IMR-90 (cell line): ENCODE results near the gene C11orf98. TPM values are rescaled to one million over a fixed set of nuclear protein-coding genes. Genes with fewer than 3 reads are reported as not detected.

Experiments
- ATAC-seq: fragments of 200-7000 bp; cut with Tn5 transposase; 2 replicates; pipeline ENCODE4 v1.9.1; 2020; ENCODE audit warnings: low read depth, mild to moderate bottlenecking, moderate library complexity
- BruUV-seq: library from RNA; stranded (reverse); fragments of 400-500 nt; replicated peaks from 2 replicates; lab custom pipeline; 2021; lab: Mats Ljungman, UMichigan
- CTCF ChIA-PET: fragments of 300-600 bp; formaldehyde crosslinking; extraction: SDS; loops from one replicate; lab custom pipeline; 2021; ENCODE audit warnings: antibody characterized with exemption; lab: Yijun Ruan, JAX
- POLR2A ChIA-PET: fragments of 300-600 bp; sonication (Branson Sonifier 250); formaldehyde crosslinking; loops from one replicate; lab custom pipeline; 2022; ENCODE audit warnings: antibody characterized with exemption; ENCODE audit not compliant: unreplicated experiment; lab: Charles Lee
- DNase-seq: peaks from one replicate; pipeline ENCODE4 v3.0.0; 2013
- H2AFZ ChIP-seq: replicated peaks from 2 replicates; pipeline ENCODE3; 2013; ENCODE audit warnings: low read length, mild to moderate bottlenecking; ENCODE audit not compliant: poor library complexity
- H2AK5ac ChIP-seq: 2 replicates; pipeline ENCODE4 v1.6.1; 2013; ENCODE audit warnings: low read depth, low read length, inconsistent platforms
- H2AK9ac ChIP-seq: replicated peaks from 2 replicates; pipeline ENCODE3; 2013; ENCODE audit warnings: mild to moderate bottlenecking, low read depth, low read length, moderate library complexity; ENCODE audit not compliant: poor library complexity
- H2BK120ac ChIP-seq: 2 replicates; pipeline ENCODE4 v1.6.1; 2013; ENCODE audit warnings: low read depth, low read length, inconsistent platforms
- H2BK15ac ChIP-seq: 3 replicates; pipeline ENCODE4 v1.6.1; 2013; ENCODE audit warnings: low read depth, low read length, inconsistent platforms
- H2BK20ac ChIP-seq: 2 replicates; pipeline ENCODE4 v1.6.1; 2013; ENCODE audit warnings: low read depth, mild to moderate bottlenecking, inconsistent platforms, low read length, moderate library complexity
- H2BK5ac ChIP-seq: 2 replicates; pipeline ENCODE4 v1.6.1; 2013; ENCODE audit warnings: mild to moderate bottlenecking, low read depth, low read length, inconsistent platforms; ENCODE audit not compliant: poor library complexity, severe bottlenecking
- H3K14ac ChIP-seq: replicated peaks from 2 replicates; pipeline ENCODE4 v1.6.1; 2013; ENCODE audit warnings: low read depth, low read length, inconsistent platforms
- H3K18ac ChIP-seq: 2 replicates; pipeline ENCODE4 v1.6.1; 2013; ENCODE audit warnings: low read depth, low read length, control low read depth
- H3K23ac ChIP-seq: 2 replicates; pipeline ENCODE4 v1.6.1; 2013; ENCODE audit warnings: low read depth, low read length, inconsistent platforms
- H3K27ac ChIP-seq: 2 replicates; pipeline ENCODE4 v1.5.1; 2013; ENCODE audit warnings: mild to moderate bottlenecking, control low read depth, low read length; ENCODE audit not compliant: insufficient read depth
- H3K27me3 ChIP-seq: 2 replicates; pipeline ENCODE4 v1.6.1; 2013; ENCODE audit warnings: low read length; ENCODE audit not compliant: control insufficient read depth, insufficient read depth
- H3K36me3 ChIP-seq: 2 replicates; pipeline ENCODE4 v1.6.1; 2013; ENCODE audit warnings: low read length, mixed read lengths; ENCODE audit not compliant: control insufficient read depth, insufficient read depth
- H3K4ac ChIP-seq: 2 replicates; pipeline ENCODE4 v1.6.1; 2013; ENCODE audit warnings: low read depth, low read length, inconsistent platforms
- H3K4me1 ChIP-seq: 2 replicates; pipeline ENCODE4 v1.6.1; 2013; ENCODE audit warnings: low read length, mixed read lengths; ENCODE audit not compliant: control insufficient read depth, insufficient read depth
- H3K4me2 ChIP-seq: 2 replicates; pipeline ENCODE4 v1.6.1; 2013; ENCODE audit warnings: low read depth, mild to moderate bottlenecking, control low read depth, low read length, moderate library complexity
- H3K4me3 ChIP-seq: 2 replicates; pipeline ENCODE4 v1.5.1; 2013; ENCODE audit warnings: low read depth, mild to moderate bottlenecking, control low read depth, low read length, moderate library complexity; ENCODE audit not compliant: insufficient read depth
- H3K56ac ChIP-seq: 2 replicates; pipeline ENCODE4 v1.6.1; 2013; ENCODE audit warnings: low read length, inconsistent platforms; ENCODE audit not compliant: insufficient read depth; ENCODE audit errors: extremely low read depth
- H3K79me1 ChIP-seq, 2 experiments: 2 replicates each; pipeline ENCODE4 v1.6.1; 2013; ENCODE audit warnings: low read length in 2 of 2, inconsistent platforms in 1 of 2, low read depth in 1 of 2
- H3K9ac ChIP-seq: 2 replicates; pipeline ENCODE4 v1.6.1; 2013; ENCODE audit warnings: low read depth, low read length, control low read depth
- H3K9me1 ChIP-seq: 2 replicates; pipeline ENCODE4 v1.6.1; 2013; ENCODE audit warnings: low read length, inconsistent platforms; ENCODE audit not compliant: insufficient read depth
- H3K9me3 ChIP-seq: 2 replicates; pipeline ENCODE4 v1.6.1; 2013; ENCODE audit warnings: low read length; ENCODE audit not compliant: control insufficient read depth, insufficient read depth
- H4K20me1 ChIP-seq: 2 replicates; pipeline ENCODE4 v1.6.1; 2013; ENCODE audit warnings: low read length, inconsistent platforms; ENCODE audit not compliant: insufficient read depth
- H4K5ac ChIP-seq: 2 replicates; pipeline ENCODE4 v1.6.1; 2013; ENCODE audit warnings: mild to moderate bottlenecking, low read depth, low read length, control low read depth
- H4K8ac ChIP-seq, 2 experiments: 2 replicates each; pipeline ENCODE4 v1.6.1; 2013; ENCODE audit warnings: low read depth in 2 of 2, low read length in 2 of 2, control low read depth in 1 of 2, inconsistent platforms in 1 of 2
- H4K91ac ChIP-seq: 2 replicates; pipeline ENCODE4 v1.6.1; 2013; ENCODE audit warnings: low read depth, low read length, inconsistent platforms; ENCODE audit not compliant: insufficient read depth
- CEBPB ChIP-seq: IDR thresholded peaks from 2 replicates; pipeline ENCODE4 v1.6.1; 2012; ENCODE audit warnings: low read depth, low read length, improper control_type of control experiment
- ELK1 ChIP-seq: fragments of 150-350 bp; IDR thresholded peaks from 2 replicates; pipeline ENCODE4 v1.6.1; 2016; ENCODE audit warnings: low read depth, mild to moderate bottlenecking, low read length, moderate library complexity, borderline replicate concordance
- MAZ ChIP-seq: IDR thresholded peaks from 2 replicates; pipeline ENCODE4 v1.6.1; 2012; ENCODE audit warnings: low read depth, mild to moderate bottlenecking, low read length, improper control_type of control experiment, moderate library complexity, borderline replicate concordance
- NFE2L2 ChIP-seq: fragments of 150-350 bp; IDR thresholded peaks from 2 replicates; pipeline ENCODE4 v1.6.1; 2016; ENCODE audit warnings: low read depth, mild to moderate bottlenecking, low read length
- POLR2A ChIP-seq: IDR thresholded peaks from 2 replicates; pipeline ENCODE4 v1.6.1; 2012; ENCODE audit warnings: mild to moderate bottlenecking, low read depth, low read length
- RAD21 ChIP-seq: IDR thresholded peaks from 2 replicates; pipeline ENCODE4 v1.6.1; 2012; ENCODE audit warnings: low read length, improper control_type of control experiment
- RCOR1 ChIP-seq: IDR thresholded peaks from 2 replicates; pipeline ENCODE4 v1.6.1; 2012; ENCODE audit warnings: mild to moderate bottlenecking, low read length, improper control_type of control experiment; ENCODE audit not compliant: insufficient replicate concordance
- RFX5 ChIP-seq: IDR thresholded peaks from 2 replicates; pipeline ENCODE4 v1.8.0; 2012; ENCODE audit warnings: low read depth, mild to moderate bottlenecking, low read length, moderate library complexity
- SMC3 ChIP-seq: fragments of 150-350 bp; IDR thresholded peaks from 2 replicates; pipeline ENCODE4 v1.6.1; 2016; ENCODE audit warnings: low read depth, mild to moderate bottlenecking, antibody characterized with exemption, low read length, moderate library complexity
- USF2 ChIP-seq: fragments of 150-350 bp; IDR thresholded peaks from 2 replicates; pipeline ENCODE4 v1.6.1; 2017; ENCODE audit warnings: mild to moderate bottlenecking, antibody characterized with exemption, low read length, low read depth
- WGBS, 2 experiments: methylation state at CpG; one replicate each; pipeline versions ENCODE4 v1.1.5 to v1.1.7; 2013; ENCODE audit warnings: missing lambda C conversion rate in 2 of 2; ENCODE audit not compliant: insufficient read length in 1 of 2; ENCODE audit errors: extremely low coverage in 2 of 2; 5-methylcytosine and 5-hydroxymethylcytosine counted together
- dilution Hi-C: fragments of 300-500 bp; cut with HindIII; formaldehyde crosslinking; loops from one replicate; pipeline ENCODE4 v1.14.3; 2018; ENCODE audit warnings: low sequenced_read_pairs; ENCODE audit not compliant: unreplicated experiment
- in situ Hi-C: fragments of 300-500 bp; cut with MboI; formaldehyde crosslinking; loops from 3 replicates; pipeline ENCODE4 v1.14.3; 2019; ENCODE audit warnings: low sequenced_read_pairs, inconsistent platforms, mixed read lengths
- intact Hi-C: fragments of 100-400 bp; cut with micrococcal nuclease; formaldehyde crosslinking; loops from 2 replicates; pipeline ENCODE4 v1.10.0; 2022
- polyA plus RNA-seq, 3 experiments: library from polyadenylated mRNA; depleted of rRNA; stranded (reverse); fragments of >200 nt; gene quantifications; 2 replicates each; pipeline ENCODE4 v1.2.3, GENCODE V29; 2012; ENCODE audit warnings: low replicate concordance in 1 of 3
- total RNA-seq: library from RNA; depleted of rRNA; stranded (reverse); fragments of >200 nt; gene quantifications from 2 replicates; pipeline ENCODE4 v1.2.3, GENCODE V29; 2012

Gene C11orf98
- total and polyA plus RNA-seq, 2 of the 4 experiments (the other 2 are of a cell fraction): 41.2 to 62.3 TPM

GRCh38 chr11:62649486-62649885, 15.5 kb downstream of the C11orf98 start:
- in situ Hi-C loops: no loop called here
- intact Hi-C loops: no loop called here
- 100% methylated on average over 7 of the region's 11 CpGs; no CpG with 5 or more reads in 1 of the 2 experiments for WGBS, 2 experiments
- CTCF ChIA-PET: no interaction called here
- Histone ChIP-seq H2BK5ac (no peak overlapping the region), H3K36me3 (peaks cover 27% of the 10 kb centered on the region), H2AFZ (no peak overlapping the region), H4K20me1 (peaks cover 14% of the 10 kb centered on the region), H2BK120ac (no peak overlapping the region), H3K27ac (no peak overlapping the region), H3K18ac (no peak overlapping the region), H4K5ac (no peak overlapping the region), H3K9ac (no peak overlapping the region), H3K4ac (no peak overlapping the region), H3K23ac (no peak overlapping the region), H2AK9ac (no peak overlapping the region), H3K14ac (no peak overlapping the region), H3K4me3 (no peak overlapping the region), H4K8ac (no peak overlapping the region), H2BK15ac (no peak overlapping the region), H2BK20ac (no peak overlapping the region), H2AK5ac (no peak overlapping the region), H4K91ac (no peak overlapping the region), H3K56ac (no peak overlapping the region), H3K27me3 (no peaks in the 10 kb centered on the region), H3K9me1 (0 out of 2 replicates have a peak, but pooled peaks cover under 1% of the 10 kb centered on the region), H3K9me3 (no peaks in the 10 kb centered on the region), H3K4me1 (peaks cover 8% of the 10 kb centered on the region), H3K4me2 (no peak overlapping the region), H3K79me1 (peaks cover 6 to 55% of the 10 kb centered on the region in 2 experiments)
- TF ChIP-seq RFX5: no peak
- TF ChIP-seq POLR2A: no peak
- no peak for TF ChIP-seq CEBPB
- TF ChIP-seq ELK1: no peak
- TF ChIP-seq RCOR1: no peak
- no peak for TF ChIP-seq SMC3
- no peak for TF ChIP-seq USF2
- TF ChIP-seq RAD21: no peak
- no peak for TF ChIP-seq NFE2L2
- no peak for TF ChIP-seq MAZ
- dilution Hi-C loops: no loop called here
- no peak for ATAC-seq
- POLR2A ChIA-PET: interaction anchor here (1.3 kb wide), 1 partner anchor 16 kb away, joined by 5 read pairs; the partner anchor contains the start of gene CSKMT
- no peak for DNase-seq
- BruUV-seq: no TSS peak
